HFFc6 (cell line): ENCODE measurements around the gene FPR3. TPM values are rescaled to one million over a fixed set of nuclear protein-coding genes. Genes with fewer than 3 reads are reported as not detected.

Experiments
- DNase-seq: peaks from one replicate; pipeline ENCODE4 v3.0.0-alpha.2; 2018
- H3K27ac Mint-ChIP-seq: 2 replicates; pipeline ENCODE4 v1.8.0; 2020; ENCODE audit warnings: mild to moderate bottlenecking, mixed read lengths
- H3K27me3 Mint-ChIP-seq: 2 replicates; pipeline ENCODE4 v1.8.0; 2021; ENCODE audit warnings: mild to moderate bottlenecking, moderate library complexity, mixed read lengths; ENCODE audit not compliant: insufficient read depth
- H3K36me3 Mint-ChIP-seq: 2 replicates; pipeline ENCODE4 v1.8.0; 2021; ENCODE audit warnings: low read depth, mixed read lengths
- H3K4me1 Mint-ChIP-seq: 2 replicates; pipeline ENCODE4 v1.8.0; 2020; ENCODE audit warnings: low read depth, mixed read lengths
- H3K4me3 Mint-ChIP-seq: 2 replicates; pipeline ENCODE4 v1.8.0; 2020; ENCODE audit warnings: mild to moderate bottlenecking, moderate library complexity, mixed read lengths
- H3K9me3 Mint-ChIP-seq: 2 replicates; pipeline ENCODE4 v1.8.0; 2020; ENCODE audit warnings: mild to moderate bottlenecking, mixed read lengths
- CTCF ChIP-seq: fragments of 200-600 bp; sonication (generic); IDR thresholded peaks from 2 replicates; pipeline ENCODE4 v1.5.0; 2021; ENCODE audit warnings: antibody characterized with exemption, mild to moderate bottlenecking
- total RNA-seq, 6 experiments: library from RNA; stranded (reverse); fragmentation: NEBNext Ultra II Directional; extraction: Animal tissue kit (Norgen Biotek cat#: 25700); gene quantifications; 2 replicates in 1 of 6; 3 replicates in 5 of 6; pipeline ENCODE4 v1.2.3, GENCODE V29; 2021

Gene FPR3
- total RNA-seq, 6 experiments from 2014 or later = not detected

DNA sequence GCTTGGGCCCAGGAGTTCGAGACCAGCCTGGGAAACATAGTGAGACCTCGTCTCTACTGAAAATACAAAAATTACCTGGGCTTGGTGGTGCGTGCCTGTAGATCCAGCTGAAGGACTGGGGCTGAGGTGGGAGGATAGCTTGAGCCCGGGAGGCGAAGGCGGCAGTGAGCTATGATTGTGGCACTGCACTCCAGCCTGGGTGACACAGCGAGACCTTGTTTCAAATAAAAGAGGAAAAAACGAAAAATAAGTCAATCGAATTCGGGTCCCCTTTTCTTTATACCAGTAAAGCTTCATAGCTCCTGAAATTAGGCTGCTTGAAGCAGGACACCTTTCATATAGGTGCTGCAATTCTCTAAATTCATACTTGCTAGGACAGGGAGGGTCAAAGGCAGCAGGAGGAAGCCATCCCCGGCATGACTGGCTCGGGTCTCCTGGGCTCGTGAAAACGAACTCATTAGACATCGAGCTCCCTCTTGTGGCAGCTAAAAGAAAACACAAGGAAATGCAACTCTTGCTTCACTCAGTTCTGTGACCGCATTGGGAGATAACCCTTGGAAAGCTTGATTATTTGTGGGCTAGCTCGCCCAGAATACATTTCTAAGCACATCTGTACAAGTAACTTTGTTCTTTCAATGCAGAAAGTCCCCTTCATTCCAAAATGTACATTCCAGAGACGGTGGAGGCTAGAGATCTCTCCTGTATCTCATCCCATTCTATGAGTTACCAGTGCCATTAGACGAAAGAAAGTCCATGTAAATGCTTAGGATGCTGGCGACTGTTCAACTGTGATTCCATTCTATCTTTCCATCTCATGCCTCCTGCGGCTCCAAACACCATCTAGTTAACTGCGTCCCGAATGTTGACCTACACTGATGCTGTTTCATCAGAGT, 17.1 kb upstream of the FPR3 start:
- DNase-seq = peak; percentile 67
- H3K9me3 Mint-ChIP-seq = no peaks in the 10 kb centered on the region
- H3K4me1 Mint-ChIP-seq = peaks cover 12% of the 10 kb centered on the region
- H3K27ac Mint-ChIP-seq = no peak overlapping the region
- peaks cover 12% of the 10 kb centered on the region for H3K27me3 Mint-ChIP-seq
- peak overlapping the region; percentile 55 for H3K4me3 Mint-ChIP-seq
- TF ChIP-seq CTCF = peak; percentile 89
- no peaks in the 10 kb centered on the region for H3K36me3 Mint-ChIP-seq

GRCh38 chr19:51779181-51779580, 15.8 kb upstream of the FPR3 start:
- Mint-ChIP-seq H3K27me3 (peaks cover 7% of the 10 kb centered on the region), H3K4me1 (peaks cover 12% of the 10 kb centered on the region), H3K9me3 (no peaks in the 10 kb centered on the region), H3K27ac (no peak overlapping the region), H3K36me3 (no peaks in the 10 kb centered on the region), H3K4me3 (no peak overlapping the region)
- DNase-seq = no peak
- TF ChIP-seq CTCF = no peak

- H3K27ac Mint-ChIP-seq = no peak overlapping the region
- peaks cover 12% of the 10 kb centered on the region for H3K4me1 Mint-ChIP-seq
- TF ChIP-seq CTCF = no peak
- H3K27me3 Mint-ChIP-seq = peaks cover 7% of the 10 kb centered on the region
- H3K4me3 Mint-ChIP-seq = no peak overlapping the region
- no peaks in the 10 kb centered on the region for H3K9me3 Mint-ChIP-seq
- DNase-seq = no peak
- no peaks in the 10 kb centered on the region for H3K36me3 Mint-ChIP-seq
Observed at GRCh38 chr19:51779703-51780102, 15.3 kb upstream of the FPR3 start.

GRCh38 chr19:51780270-51780669, 14.7 kb upstream of the FPR3 start:
- no peak for TF ChIP-seq CTCF
- Mint-ChIP-seq H3K27me3 (peaks cover 7% of the 10 kb centered on the region), H3K36me3 (no peaks in the 10 kb centered on the region), H3K4me3 (no peak overlapping the region), H3K4me1 (peaks cover 12% of the 10 kb centered on the region), H3K27ac (no peak overlapping the region), H3K9me3 (no peaks in the 10 kb centered on the region)
- no peak for DNase-seq

DNA sequence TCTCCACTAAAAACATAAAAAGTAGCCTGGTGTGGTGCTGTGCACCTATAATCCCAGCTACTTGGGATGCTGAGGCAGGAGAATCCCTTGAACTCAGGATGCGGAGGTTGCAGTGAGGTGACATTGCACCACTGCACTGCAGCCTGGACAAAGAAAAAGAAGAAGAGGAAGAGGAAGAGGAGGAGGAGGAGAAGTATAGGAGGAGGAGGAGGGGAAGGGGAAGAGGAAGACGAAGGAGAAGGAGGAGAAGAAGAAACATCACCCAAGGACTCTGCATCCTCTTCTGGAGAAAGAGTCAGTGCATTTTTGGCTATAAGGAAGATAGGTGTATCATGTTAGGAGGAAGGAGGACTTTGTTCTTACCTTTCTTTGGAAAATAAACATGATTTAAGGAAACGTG, 13.0 kb upstream of the FPR3 start:
- Mint-ChIP-seq H3K36me3 (no peaks in the 10 kb centered on the region), H3K9me3 (no peaks in the 10 kb centered on the region), H3K27ac (no peak overlapping the region), H3K4me3 (no peak overlapping the region), H3K27me3 (peaks cover 7% of the 10 kb centered on the region), H3K4me1 (peaks cover 18% of the 10 kb centered on the region)
- DNase-seq = no peak
- TF ChIP-seq CTCF = no peak
